PFSK-1 (cell line): ENCODE data around the gene OXCT2.

Experiments used
- FOXP2 ChIP-seq: optimal IDR thresholded peaks from 2 replicates; pipeline ENCODE3; 2011; ENCODE audit warnings: borderline replicate concordance, control low read depth, inconsistent platforms; ENCODE audit not compliant: insufficient read depth; ENCODE audit errors: extremely low read length, extremely low read depth
- POLR2AphosphoS5 ChIP-seq: IDR thresholded peaks from 2 replicates; pipeline ENCODE4 v1.6.1; 2012; ENCODE audit warnings: low read depth, mild to moderate bottlenecking, control low read depth, low read length, moderate library complexity
- SIN3A ChIP-seq: IDR thresholded peaks from 2 replicates; pipeline ENCODE4 v1.6.1; 2012; ENCODE audit warnings: mild to moderate bottlenecking, low read length, moderate library complexity, borderline replicate concordance; ENCODE audit not compliant: insufficient read depth
- TAF1 ChIP-seq: IDR thresholded peaks from 2 replicates; pipeline ENCODE4 v1.6.1; 2012; ENCODE audit warnings: low read length, control low read depth, borderline replicate concordance; ENCODE audit not compliant: insufficient read depth
- TF ChIP-seq, protein P1 (sequence below), 2 experiments: IDR thresholded peaks; 2 replicates each; pipeline versions ENCODE4 v1.6.1 to v1.8.0; 2011 to 2012; ENCODE audit warnings: low read depth in 2 of 2, low read length in 2 of 2, control low read depth in 1 of 2, inconsistent platforms in 1 of 2, mild to moderate bottlenecking in 1 of 2, moderate library complexity in 1 of 2; ENCODE audit not compliant: insufficient read depth in 1 of 2

DNA sequence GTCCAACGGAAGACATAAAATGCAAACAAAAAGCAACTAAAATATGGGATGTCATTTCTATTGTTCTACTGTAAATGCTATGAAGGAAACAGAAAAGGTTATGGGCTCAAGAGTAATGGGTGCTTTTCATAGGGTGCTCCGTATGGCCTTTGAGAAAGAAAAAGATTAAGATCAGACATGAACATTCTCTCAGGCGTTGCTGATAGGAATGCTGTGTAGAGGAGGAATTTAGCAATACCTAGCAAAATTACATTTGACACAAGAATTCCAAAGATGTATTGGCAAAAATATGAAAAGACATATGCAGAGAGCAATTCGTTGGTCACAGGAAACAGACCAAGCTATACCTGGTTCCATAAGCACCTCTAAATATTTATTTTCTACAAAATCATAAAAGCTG is 5.7 kb upstream of the OXCT2 start:
- no peak for TF ChIP-seq POLR2AphosphoS5
- TF ChIP-seq TAF1, result no peak
- TF ChIP-seq SIN3A, result no peak
- TF ChIP-seq, protein P1, sequence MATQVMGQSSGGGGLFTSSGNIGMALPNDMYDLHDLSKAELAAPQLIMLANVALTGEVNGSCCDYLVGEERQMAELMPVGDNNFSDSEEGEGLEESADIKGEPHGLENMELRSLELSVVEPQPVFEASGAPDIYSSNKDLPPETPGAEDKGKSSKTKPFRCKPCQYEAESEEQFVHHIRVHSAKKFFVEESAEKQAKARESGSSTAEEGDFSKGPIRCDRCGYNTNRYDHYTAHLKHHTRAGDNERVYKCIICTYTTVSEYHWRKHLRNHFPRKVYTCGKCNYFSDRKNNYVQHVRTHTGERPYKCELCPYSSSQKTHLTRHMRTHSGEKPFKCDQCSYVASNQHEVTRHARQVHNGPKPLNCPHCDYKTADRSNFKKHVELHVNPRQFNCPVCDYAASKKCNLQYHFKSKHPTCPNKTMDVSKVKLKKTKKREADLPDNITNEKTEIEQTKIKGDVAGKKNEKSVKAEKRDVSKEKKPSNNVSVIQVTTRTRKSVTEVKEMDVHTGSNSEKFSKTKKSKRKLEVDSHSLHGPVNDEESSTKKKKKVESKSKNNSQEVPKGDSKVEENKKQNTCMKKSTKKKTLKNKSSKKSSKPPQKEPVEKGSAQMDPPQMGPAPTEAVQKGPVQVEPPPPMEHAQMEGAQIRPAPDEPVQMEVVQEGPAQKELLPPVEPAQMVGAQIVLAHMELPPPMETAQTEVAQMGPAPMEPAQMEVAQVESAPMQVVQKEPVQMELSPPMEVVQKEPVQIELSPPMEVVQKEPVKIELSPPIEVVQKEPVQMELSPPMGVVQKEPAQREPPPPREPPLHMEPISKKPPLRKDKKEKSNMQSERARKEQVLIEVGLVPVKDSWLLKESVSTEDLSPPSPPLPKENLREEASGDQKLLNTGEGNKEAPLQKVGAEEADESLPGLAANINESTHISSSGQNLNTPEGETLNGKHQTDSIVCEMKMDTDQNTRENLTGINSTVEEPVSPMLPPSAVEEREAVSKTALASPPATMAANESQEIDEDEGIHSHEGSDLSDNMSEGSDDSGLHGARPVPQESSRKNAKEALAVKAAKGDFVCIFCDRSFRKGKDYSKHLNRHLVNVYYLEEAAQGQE (IDR thresholded peaks at IDR 0.05; ENCODE audit: insufficient read depth in 1 of 2, low read depth in 2 of 2, low read length in 2 of 2), result no peak
- no peak for TF ChIP-seq FOXP2
